GM10248 (cell line): ENCODE data around the gene HPCA.

Source experiments
- CTCF ChIA-PET: fragments of 300-600 bp; sonication (Branson Sonifier 250); formaldehyde crosslinking; extraction: SDS; loops from one replicate; lab custom pipeline; 2021; ENCODE audit warnings: antibody characterized with exemption; lab: Yijun Ruan, JAX
- POLR2A ChIA-PET: fragments of 350-650 bp; sonication (Branson Sonifier 250); formaldehyde crosslinking; extraction: SDS; loops from one replicate; lab custom pipeline; 2020; ENCODE audit warnings: antibody characterized with exemption; lab: Yijun Ruan, JAX
- DNase-seq: peaks from one replicate; pipeline ENCODE4 v3.0.0; 2012; ENCODE audit errors: extremely low spot score
- CTCF ChIP-seq: IDR thresholded peaks from 2 replicates; pipeline ENCODE4 v1.5.1; 2012; ENCODE audit warnings: mild to moderate bottlenecking, low read depth; ENCODE audit errors: extremely low read depth, missing control alignments, control extremely low read depth

HPCA gene

DNA sequence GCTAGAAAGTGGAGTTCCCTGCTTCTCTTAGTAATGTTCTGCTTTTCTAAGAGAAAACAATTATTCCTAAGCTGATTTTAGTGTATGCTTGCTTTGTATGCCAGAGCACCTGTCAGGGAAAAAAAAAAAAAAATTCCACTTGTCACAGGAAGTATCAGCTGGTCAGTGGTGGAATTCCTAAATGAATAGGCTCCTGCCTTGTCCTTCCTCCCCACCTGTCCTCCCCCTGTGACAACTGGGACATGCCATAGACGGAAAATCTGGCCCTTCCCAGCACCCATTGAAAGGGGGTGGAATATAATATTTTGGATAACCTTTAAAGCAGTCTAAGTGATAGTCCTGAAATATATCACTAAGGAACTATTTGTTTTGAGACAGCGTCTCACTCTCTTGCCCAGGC is 26.4 kb upstream of the HPCA start:
- DNase-seq: no peak
- CTCF ChIA-PET: interaction anchor here (1.0 to 5.6 kb wide), 4 partner anchors 10 to 73 kb away, joined by 3 to 35 read pairs (median 11); no protein-coding TSS in a partner anchor
- TF ChIP-seq CTCF: no peak
- POLR2A ChIA-PET: interaction anchor here (0.6 kb wide), 1 partner anchor 115 kb away, joined by 3 read pairs; no protein-coding TSS in a partner anchor

DNA sequence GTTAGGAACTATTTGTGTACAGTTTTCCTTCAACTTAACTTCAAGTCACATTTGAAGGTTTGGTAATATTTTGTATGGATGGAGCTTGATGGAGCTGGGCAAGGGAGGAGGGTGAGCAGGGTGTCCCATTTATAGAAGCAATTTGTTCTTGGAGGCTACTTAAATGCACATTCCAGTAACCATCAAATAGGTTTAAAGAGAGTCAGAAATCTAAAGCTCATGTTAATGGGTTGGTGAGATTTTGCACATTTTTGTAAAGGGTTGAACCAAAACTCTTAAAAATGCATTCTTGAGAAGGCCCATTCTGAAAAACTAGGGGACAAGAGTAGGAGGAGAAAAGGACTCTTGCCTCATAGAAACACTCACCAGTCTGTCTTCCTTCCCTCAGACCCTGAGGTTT is 25.7 kb upstream of the HPCA start:
- ChIA-PET CTCF (interaction anchor here (1.1 to 5.6 kb wide), 5 partner anchors 11 to 73 kb away, joined by 3 to 35 read pairs (median 4); no protein-coding TSS in a partner anchor), POLR2A (interaction anchor here (0.6 kb wide), 1 partner anchor 115 kb away, joined by 3 read pairs; no protein-coding TSS in a partner anchor)
- no peak for DNase-seq
- no peak for TF ChIP-seq CTCF

DNA sequence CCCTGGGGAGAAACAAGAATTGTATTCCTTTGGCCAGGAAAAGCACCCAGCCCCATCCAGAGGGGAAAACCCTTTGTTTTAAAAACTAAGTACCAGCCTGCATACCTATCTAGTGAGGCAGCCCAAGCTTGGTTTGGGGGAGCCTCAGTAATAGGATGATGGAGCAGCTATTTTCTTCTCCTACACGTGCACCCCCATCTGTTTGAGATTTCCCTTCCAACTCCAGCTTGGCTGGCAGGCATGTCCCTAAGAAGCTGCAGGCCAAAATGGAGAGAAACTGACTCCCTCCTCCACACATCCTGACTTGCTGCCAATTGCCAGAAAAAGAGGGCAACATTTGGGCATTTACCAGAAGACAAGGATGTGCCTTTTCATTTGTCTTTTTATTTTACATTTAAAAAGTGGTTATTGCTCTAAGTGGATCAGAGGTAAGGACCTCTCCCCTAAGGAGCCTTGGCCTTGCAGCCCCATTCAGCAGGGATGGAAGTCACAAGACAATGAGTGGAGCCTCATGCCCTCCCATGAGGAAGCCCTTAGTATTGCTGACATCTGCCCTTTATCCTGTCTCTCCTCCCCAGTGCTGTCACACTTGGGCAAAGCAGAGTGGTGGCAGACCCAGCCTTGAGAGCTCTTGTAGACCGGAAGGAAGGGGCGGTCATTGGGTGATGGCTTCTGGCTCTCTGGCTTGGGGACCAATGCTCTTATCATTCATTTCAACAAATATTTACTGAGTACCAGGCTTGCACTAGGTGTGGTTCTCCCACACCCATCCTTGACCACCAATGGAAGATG is 24.2 kb upstream of the HPCA start:
- no peak for TF ChIP-seq CTCF
- POLR2A ChIA-PET: no interaction called here
- no peak for DNase-seq
- CTCF ChIA-PET: interaction anchor here (0.9 to 5.6 kb wide), 5 partner anchors 10 to 60 kb away, joined by 3 to 35 read pairs (median 15); no protein-coding TSS in a partner anchor

DNA sequence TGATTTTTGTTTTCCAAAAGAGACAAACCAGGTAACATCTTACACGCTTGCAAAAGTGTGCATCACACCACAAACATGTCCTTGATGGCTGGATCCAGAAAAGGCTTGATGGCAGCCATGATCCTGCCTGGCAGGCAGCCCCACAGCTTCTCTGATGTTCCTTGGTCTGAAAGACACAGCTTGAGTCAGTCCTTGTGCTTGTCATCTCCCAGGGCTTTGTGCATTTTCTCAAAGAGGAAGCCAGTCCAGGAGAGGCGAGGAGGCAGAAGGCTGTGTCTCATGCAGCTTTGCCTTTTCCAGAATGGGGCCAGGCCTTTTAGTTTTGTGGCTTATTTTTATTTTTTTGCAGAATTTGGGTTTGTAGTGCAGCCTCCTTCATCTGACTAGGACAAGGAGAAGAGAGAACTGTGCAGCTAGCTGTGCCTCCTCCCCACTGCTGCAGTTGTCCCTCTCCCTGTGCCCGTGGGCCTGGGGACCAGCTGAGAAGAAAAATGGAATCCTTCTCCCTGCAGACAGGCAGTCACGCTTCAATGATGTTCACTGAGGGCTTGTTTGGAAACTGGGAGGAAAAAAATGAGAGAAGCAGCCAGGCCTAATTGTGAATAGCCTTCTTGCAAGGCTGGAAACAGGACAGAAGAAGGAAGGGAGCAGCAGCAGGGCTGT is 22.9 kb upstream of the HPCA start:
- DNase-seq: no peak
- ChIA-PET CTCF (interaction anchor here (1.9 to 5.6 kb wide), 2 partner anchors 9 to 13 kb away, joined by 15 to 35 read pairs; no protein-coding TSS in a partner anchor), POLR2A (no interaction called here)
- TF ChIP-seq CTCF: no peak

- no peak for DNase-seq
- ChIA-PET POLR2A (no interaction called here), CTCF (interaction anchor here (1.9 to 5.6 kb wide), 2 partner anchors 8 to 12 kb away, joined by 15 to 35 read pairs; no protein-coding TSS in a partner anchor)
- no peak for TF ChIP-seq CTCF
Observed at GRCh38 chr1:32863881-32864245, 22.4 kb upstream of the HPCA start.

DNA sequence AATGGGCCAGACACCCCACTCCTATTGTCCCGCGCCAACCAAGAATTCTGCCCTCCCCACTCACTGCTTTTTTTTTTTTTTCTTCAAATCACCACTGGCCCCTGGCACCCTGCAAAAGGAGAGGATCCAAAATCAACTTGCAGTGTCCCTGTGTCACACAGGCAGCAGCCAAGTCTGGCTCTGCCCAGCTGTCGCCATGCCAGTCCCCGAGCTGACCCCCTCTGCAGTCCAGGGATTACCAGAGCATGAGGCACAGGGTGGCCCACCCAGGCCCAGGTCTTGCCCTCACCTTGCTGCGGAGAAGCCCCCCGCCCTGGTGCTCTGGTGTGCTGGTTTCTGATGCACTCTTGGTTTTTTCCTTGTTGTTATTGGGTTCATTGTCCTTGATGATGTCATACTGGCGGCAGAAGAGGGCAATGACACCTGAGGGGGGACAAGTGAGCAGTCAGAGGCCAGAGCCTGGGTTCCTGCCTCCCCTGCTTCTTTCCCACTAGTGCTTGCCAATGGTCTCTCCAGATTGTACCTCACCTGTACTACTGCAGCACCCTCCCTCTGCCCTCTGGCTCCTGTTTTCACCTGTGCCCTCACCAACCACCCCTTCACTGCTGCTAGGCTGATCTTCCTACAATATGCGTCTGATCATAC is 21.8 kb upstream of the HPCA start:
- POLR2A ChIA-PET: no interaction called here
- no peak for TF ChIP-seq CTCF
- no peak for DNase-seq
- CTCF ChIA-PET: interaction anchor here (1.9 to 5.6 kb wide), 2 partner anchors 8 to 12 kb away, joined by 15 to 35 read pairs; no protein-coding TSS in a partner anchor
